Measurements from ENCODE around the gene MIA3.
A peak's percentile ranks its signal among the peaks of the same experiment; 100 is the strongest.

MIA3 gene

DNA sequence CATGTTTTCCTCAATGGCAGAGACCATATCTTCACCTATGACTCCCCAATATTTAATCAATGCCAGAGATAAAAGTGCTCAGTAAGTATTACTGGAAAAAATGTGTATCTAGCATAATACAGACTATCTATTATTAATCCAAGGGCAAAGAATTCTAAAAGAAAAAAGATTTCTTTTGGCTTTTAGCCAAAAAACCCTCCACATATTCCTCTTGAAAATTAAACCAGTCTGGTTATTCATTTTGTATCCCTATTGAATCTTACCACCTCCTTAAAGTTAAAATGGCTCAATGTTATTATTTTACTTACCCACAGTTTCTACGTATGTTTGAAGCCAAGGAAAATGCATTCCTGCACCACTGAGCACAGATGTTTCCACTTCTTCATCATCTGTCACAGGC lies 29.8 kb upstream of the MIA3 start:
- in situ Hi-C loops (cut with MboI; ENCODE audit: low pct_unique_long_range_greater_than_20kb, low sequenced_read_pairs, unreplicated experiment), result no loop called here
- TF ChIP-seq, protein P1, sequence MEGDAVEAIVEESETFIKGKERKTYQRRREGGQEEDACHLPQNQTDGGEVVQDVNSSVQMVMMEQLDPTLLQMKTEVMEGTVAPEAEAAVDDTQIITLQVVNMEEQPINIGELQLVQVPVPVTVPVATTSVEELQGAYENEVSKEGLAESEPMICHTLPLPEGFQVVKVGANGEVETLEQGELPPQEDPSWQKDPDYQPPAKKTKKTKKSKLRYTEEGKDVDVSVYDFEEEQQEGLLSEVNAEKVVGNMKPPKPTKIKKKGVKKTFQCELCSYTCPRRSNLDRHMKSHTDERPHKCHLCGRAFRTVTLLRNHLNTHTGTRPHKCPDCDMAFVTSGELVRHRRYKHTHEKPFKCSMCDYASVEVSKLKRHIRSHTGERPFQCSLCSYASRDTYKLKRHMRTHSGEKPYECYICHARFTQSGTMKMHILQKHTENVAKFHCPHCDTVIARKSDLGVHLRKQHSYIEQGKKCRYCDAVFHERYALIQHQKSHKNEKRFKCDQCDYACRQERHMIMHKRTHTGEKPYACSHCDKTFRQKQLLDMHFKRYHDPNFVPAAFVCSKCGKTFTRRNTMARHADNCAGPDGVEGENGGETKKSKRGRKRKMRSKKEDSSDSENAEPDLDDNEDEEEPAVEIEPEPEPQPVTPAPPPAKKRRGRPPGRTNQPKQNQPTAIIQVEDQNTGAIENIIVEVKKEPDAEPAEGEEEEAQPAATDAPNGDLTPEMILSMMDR (IDR thresholded peaks at IDR 0.05; ENCODE audit: extremely low read depth, insufficient read depth, missing control alignments), result no peak
- no peak for DNase-seq (ENCODE audit: low spot score)

DNA sequence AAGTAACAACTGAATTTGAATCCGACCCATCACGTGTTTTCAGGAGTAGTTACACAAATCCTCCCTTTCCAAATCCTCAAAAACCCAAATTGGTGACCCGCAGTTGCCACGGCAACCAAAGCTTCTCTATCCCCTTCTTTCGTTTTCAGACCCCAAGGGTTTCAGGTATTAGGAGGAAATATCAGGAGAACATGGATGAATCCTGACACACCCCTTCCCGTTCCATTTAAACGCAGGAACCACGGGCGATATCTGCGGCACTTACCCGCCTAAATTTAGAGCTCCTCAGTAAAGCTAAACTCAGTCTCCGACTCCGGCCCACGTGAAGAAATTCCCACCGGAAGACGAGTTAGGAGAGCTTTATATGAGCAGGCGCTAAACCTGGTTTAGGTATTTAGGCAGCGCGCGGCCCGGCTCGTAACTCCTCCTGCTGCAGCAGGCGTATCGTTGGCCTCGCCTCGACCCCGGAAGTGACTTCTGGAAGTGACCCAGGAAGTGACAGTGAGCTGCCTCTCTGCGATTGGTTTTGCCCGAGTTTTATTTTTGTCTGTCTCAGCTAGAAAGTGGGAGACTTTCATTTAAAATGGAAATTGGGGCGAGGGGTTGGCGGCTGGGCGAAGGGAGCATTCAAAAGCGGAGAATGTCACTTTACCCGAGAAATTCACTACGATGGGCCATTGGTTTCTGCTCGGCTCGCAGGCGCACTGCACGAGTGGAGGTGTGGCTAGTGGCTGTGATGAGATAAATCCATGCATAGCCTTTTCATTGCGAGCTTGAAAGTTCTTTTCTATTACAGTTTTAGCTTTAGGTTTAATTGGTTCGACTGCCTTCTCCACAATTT lies 28.2 kb upstream of the MIA3 start, which contains the start of gene TAF1A:
TSS of gene TAF1A (minus strand) at position 472 of the 841 bp plus-strand sequence.
- in situ Hi-C loops (cut with MboI; ENCODE audit: low pct_unique_long_range_greater_than_20kb, low sequenced_read_pairs, unreplicated experiment), result no loop called here
- TF ChIP-seq, protein P1 (IDR thresholded peaks at IDR 0.05; ENCODE audit: extremely low read depth, insufficient read depth, missing control alignments), result no peak
- peak; percentile 80 for DNase-seq (ENCODE audit: low spot score)

DNA sequence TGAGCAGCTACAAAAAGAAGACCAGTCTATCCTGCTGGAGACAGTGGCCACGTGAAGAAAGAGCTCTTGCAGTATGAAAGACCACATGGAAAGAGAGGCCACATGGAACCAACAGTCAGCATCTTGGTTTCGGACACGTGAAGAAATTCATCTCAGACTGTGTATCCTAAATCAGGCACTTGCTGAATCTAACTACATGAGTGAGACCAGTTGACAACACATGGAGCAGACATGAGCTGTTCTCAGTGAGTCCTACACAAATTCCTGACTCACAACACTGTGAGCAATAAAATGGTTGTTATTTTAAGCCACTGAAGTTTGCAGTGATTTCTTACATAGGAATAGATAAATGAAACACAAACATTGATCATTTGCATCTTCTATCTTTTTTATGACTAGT lies 25.7 kb upstream of the MIA3 start:
- TF ChIP-seq, protein P1 (IDR thresholded peaks at IDR 0.05; ENCODE audit: extremely low read depth, insufficient read depth, missing control alignments), result no peak
- DNase-seq (ENCODE audit: low spot score), result no peak

DNA sequence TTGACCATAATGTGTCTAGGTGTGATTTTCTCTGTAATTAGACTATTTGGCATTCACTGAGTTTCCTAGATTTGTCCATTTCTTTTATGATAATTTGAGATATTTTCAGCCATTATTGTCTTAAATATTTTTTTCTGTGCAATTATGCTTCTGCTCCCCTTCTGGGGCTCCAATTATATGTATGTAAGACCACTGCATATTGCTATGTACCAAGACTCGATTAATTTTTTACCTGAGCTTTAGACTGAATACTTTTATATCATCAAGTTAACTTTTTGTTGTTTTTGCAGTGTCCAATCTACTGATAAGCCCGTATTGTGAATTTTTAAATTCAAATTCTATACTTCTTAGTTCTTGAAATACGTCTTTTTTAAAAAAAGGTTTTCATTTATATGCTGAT lies 23.1 kb upstream of the MIA3 start:
- in situ Hi-C loops (cut with MboI; ENCODE audit: low pct_unique_long_range_greater_than_20kb, low sequenced_read_pairs, unreplicated experiment), result no loop called here
- TF ChIP-seq, protein P1 (IDR thresholded peaks at IDR 0.05; ENCODE audit: extremely low read depth, insufficient read depth, missing control alignments), result no peak
- DNase-seq (ENCODE audit: low spot score), result no peak

More for the DNA sequence above, 25.7 kb upstream of the MIA3 start:
- in situ Hi-C loops (cut with MboI; ENCODE audit: low pct_unique_long_range_greater_than_20kb, low sequenced_read_pairs, unreplicated experiment), result no loop called here

DNA sequence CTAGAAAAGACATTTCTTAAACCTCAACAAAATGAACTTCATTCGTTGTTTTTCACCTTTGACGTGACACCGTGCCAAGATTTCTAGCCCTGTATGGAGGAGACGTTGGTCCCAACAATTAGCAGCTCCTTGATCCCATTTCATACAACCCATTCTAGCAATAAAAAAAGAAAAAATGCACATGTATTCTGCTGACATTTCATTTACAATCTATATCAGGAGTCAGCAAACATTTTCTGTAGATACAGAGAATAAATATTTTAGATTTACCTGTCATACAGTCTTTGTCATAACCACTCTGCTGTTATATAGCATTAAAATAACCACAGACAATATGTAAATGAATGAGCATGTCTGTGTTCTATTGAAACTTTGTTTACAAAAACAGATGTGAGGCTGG lies 21.2 kb upstream of the MIA3 start:
- no peak for DNase-seq (ENCODE audit: low spot score)
- in situ Hi-C loops (cut with MboI; ENCODE audit: low pct_unique_long_range_greater_than_20kb, low sequenced_read_pairs, unreplicated experiment), result no loop called here
- TF ChIP-seq, protein P1 (IDR thresholded peaks at IDR 0.05; ENCODE audit: extremely low read depth, insufficient read depth, missing control alignments), result no peak

DNA sequence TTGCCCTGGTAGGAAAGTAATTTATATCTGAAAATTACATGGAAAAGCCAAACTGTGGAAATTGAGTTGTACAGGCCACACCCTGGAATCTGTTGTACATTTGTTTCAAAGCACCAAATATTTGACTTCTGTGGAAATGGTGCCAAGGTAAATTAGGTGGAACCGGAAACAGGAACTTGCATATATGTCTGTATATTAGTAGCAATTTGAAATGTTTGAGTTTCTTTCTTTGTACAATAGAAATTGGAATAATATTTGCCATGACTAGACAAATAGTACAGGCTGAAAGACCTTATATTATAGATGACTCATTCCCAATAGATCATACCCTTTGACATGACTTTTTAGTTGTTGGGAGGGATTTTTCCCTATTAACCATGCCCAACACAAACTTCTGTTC lies 17.6 kb upstream of the MIA3 start:
- no peak for DNase-seq (ENCODE audit: low spot score)
- in situ Hi-C loops (cut with MboI; ENCODE audit: low pct_unique_long_range_greater_than_20kb, low sequenced_read_pairs, unreplicated experiment), result no loop called here
- TF ChIP-seq, protein P1 (IDR thresholded peaks at IDR 0.05; ENCODE audit: extremely low read depth, insufficient read depth, missing control alignments), result no peak
